HEK293T (cell line): ENCODE measurements around the gene INPP4B.

Source experiments
- CTCF ChIA-PET: fragments of 350-600 bp; formaldehyde crosslinking; extraction: SDS; loops from one replicate; lab custom pipeline; 2021; ENCODE audit warnings: antibody characterized with exemption, inconsistent platforms; lab: Yijun Ruan, JAX
- POLR2A ChIA-PET: fragments of 350-600 bp; formaldehyde crosslinking; extraction: SDS; loops from one replicate; lab custom pipeline; 2020; ENCODE audit warnings: antibody characterized with exemption, inconsistent platforms; lab: Yijun Ruan, JAX
- DNase-seq: peaks from one replicate; pipeline ENCODE4 v3.0.0; 2012; ENCODE audit warnings: mixed read lengths; ENCODE audit errors: extremely low spot score
- ARNT ChIP-seq: fragments of 450-650 bp; IDR thresholded peaks from 2 replicates; pipeline ENCODE4 v1.6.1; 2017; ENCODE audit warnings: mild to moderate bottlenecking
- BHLHE40 ChIP-seq: fragments of 450-650 bp; IDR thresholded peaks from 2 replicates; pipeline ENCODE4 v1.6.1; 2016; ENCODE audit warnings: mild to moderate bottlenecking, moderate library complexity, borderline replicate concordance
- CTBP1 ChIP-seq: fragments of 450-650 bp; IDR thresholded peaks from 2 replicates; pipeline ENCODE4 v1.6.1; 2016; ENCODE audit warnings: borderline replicate concordance
- ELF4 ChIP-seq: fragments of 450-650 bp; IDR thresholded peaks from 2 replicates; pipeline ENCODE4 v1.6.1; 2017; ENCODE audit warnings: antibody characterized with exemption
- FOXA1 ChIP-seq: fragments of 450-650 bp; IDR thresholded peaks from 2 replicates; pipeline ENCODE4 v1.6.1; 2016; ENCODE audit warnings: mild to moderate bottlenecking
- FOXK2 ChIP-seq: fragments of 450-650 bp; IDR thresholded peaks from 2 replicates; pipeline ENCODE4 v1.6.1; 2016; ENCODE audit warnings: mild to moderate bottlenecking
- FOXM1 ChIP-seq: fragments of 450-650 bp; IDR thresholded peaks from 2 replicates; pipeline ENCODE4 v1.6.1; 2017; ENCODE audit warnings: mild to moderate bottlenecking, borderline replicate concordance
- HDGF ChIP-seq: fragments of 450-650 bp; IDR thresholded peaks from 2 replicates; pipeline ENCODE4 v1.6.1; 2017; ENCODE audit warnings: antibody characterized with exemption, borderline replicate concordance
- L3MBTL2 ChIP-seq: fragments of 450-650 bp; conservative IDR thresholded peaks from 2 replicates; pipeline ENCODE4 v1.6.1; 2016; ENCODE audit warnings: mild to moderate bottlenecking
- LEF1 ChIP-seq: fragments of 450-650 bp; IDR thresholded peaks from 2 replicates; pipeline ENCODE4 v1.6.1; 2017; ENCODE audit warnings: mild to moderate bottlenecking, borderline replicate concordance
- NFRKB ChIP-seq: fragments of 450-650 bp; IDR thresholded peaks from 2 replicates; pipeline ENCODE4 v1.6.1; 2016; ENCODE audit warnings: mild to moderate bottlenecking, moderate library complexity
- PKNOX1 ChIP-seq: fragments of 450-650 bp; IDR thresholded peaks from 2 replicates; pipeline ENCODE4 v1.6.1; 2016
- SP1 ChIP-seq: fragments of 450-650 bp; IDR thresholded peaks from 2 replicates; pipeline ENCODE4 v1.6.1; 2017
- SUZ12 ChIP-seq: fragments of 450-650 bp; IDR thresholded peaks from 2 replicates; pipeline ENCODE4 v1.6.1; 2016; ENCODE audit warnings: mild to moderate bottlenecking
- TARDBP ChIP-seq: fragments of 450-650 bp; IDR thresholded peaks from 2 replicates; pipeline ENCODE4 v1.6.1; 2016
- ZNF384 ChIP-seq: fragments of 450-650 bp; IDR thresholded peaks from 2 replicates; pipeline ENCODE4 v1.6.1; 2016

The INPP4B gene

GRCh38 chr4:142420311-142421095, 425.6 kb downstream of the INPP4B start:
- no peak for DNase-seq
- POLR2A ChIA-PET = no interaction called here
- TF ChIP-seq TARDBP (no peak), NFRKB (no peak), ELF4 (no peak), FOXA1 (no peak), BHLHE40 (no peak), L3MBTL2 (no peak), SP1 (no peak), SUZ12 (no peak), HDGF (no peak), ZNF384 (no peak), FOXM1 (no peak), FOXK2 (no peak), CTBP1 (no peak), PKNOX1 (no peak)
- CTCF ChIA-PET = interaction anchor here (0.5 to 0.8 kb wide), 2 partner anchors 27 to 73 kb away, joined by 3 read pairs; no protein-coding TSS in a partner anchor

GRCh38 chr4:142419712-142420111, 426.4 kb downstream of the INPP4B start:
- ChIA-PET CTCF (no interaction called here), POLR2A (no interaction called here)
- TF ChIP-seq TARDBP = no peak
- no peak for TF ChIP-seq FOXM1
- no peak for TF ChIP-seq ZNF384
- no peak for TF ChIP-seq L3MBTL2
- no peak for TF ChIP-seq ELF4
- TF ChIP-seq SP1 = no peak
- TF ChIP-seq HDGF = no peak
- TF ChIP-seq PKNOX1 = no peak
- TF ChIP-seq FOXK2 = no peak
- TF ChIP-seq FOXA1 = no peak
- no peak for TF ChIP-seq CTBP1
- TF ChIP-seq NFRKB = no peak
- TF ChIP-seq ARNT = no peak
- TF ChIP-seq SUZ12 = no peak
- no peak for TF ChIP-seq BHLHE40
- DNase-seq = no peak

- no peak for DNase-seq
- POLR2A ChIA-PET = no interaction called here
- CTCF ChIA-PET = no interaction called here
- TF ChIP-seq SUZ12 = no peak
- no peak for TF ChIP-seq NFRKB
- no peak for TF ChIP-seq ARNT
- no peak for TF ChIP-seq FOXK2
- TF ChIP-seq CTBP1 = no peak
- TF ChIP-seq SP1 = no peak
- TF ChIP-seq L3MBTL2 = no peak
- TF ChIP-seq FOXM1 = no peak
- no peak for TF ChIP-seq TARDBP
- no peak for TF ChIP-seq FOXA1
- no peak for TF ChIP-seq HDGF
- no peak for TF ChIP-seq LEF1
- no peak for TF ChIP-seq PKNOX1
- TF ChIP-seq BHLHE40 = no peak
- no peak for TF ChIP-seq ZNF384
Observed at GRCh38 chr4:142418697-142419096, 427.4 kb downstream of the INPP4B start.

GRCh38 chr4:142416711-142417275, 429.3 kb downstream of the INPP4B start:
- TF ChIP-seq BHLHE40 = no peak
- TF ChIP-seq TARDBP = no peak
- no peak for TF ChIP-seq HDGF
- no peak for TF ChIP-seq FOXA1
- no peak for TF ChIP-seq SUZ12
- no peak for TF ChIP-seq ELF4
- TF ChIP-seq ZNF384 = no peak
- TF ChIP-seq ARNT = no peak
- TF ChIP-seq FOXK2 = no peak
- no peak for TF ChIP-seq SP1
- no peak for TF ChIP-seq PKNOX1
- TF ChIP-seq CTBP1 = no peak
- TF ChIP-seq NFRKB = no peak
- TF ChIP-seq L3MBTL2 = no peak
- no peak for TF ChIP-seq FOXM1
- no peak for DNase-seq
- CTCF ChIA-PET = no interaction called here
- POLR2A ChIA-PET = no interaction called here

GRCh38 chr4:142416121-142416520, 430.0 kb downstream of the INPP4B start:
- TF ChIP-seq ARNT (no peak), SP1 (no peak), SUZ12 (no peak), BHLHE40 (no peak), NFRKB (no peak), ZNF384 (no peak), FOXM1 (no peak), PKNOX1 (no peak), FOXA1 (no peak), FOXK2 (no peak), CTBP1 (no peak), HDGF (no peak), LEF1 (no peak)
- no peak for DNase-seq
- CTCF ChIA-PET = no interaction called here
- POLR2A ChIA-PET = no interaction called here
